Upper lobe of left lung (tissue), 6 donors: Measurements from ENCODE around the gene SERPINB6. TPM values are rescaled to one million over a fixed set of nuclear protein-coding genes. Genes with fewer than 3 reads are reported as not detected.
"Not testable (repeated sequence)": the region's sequence is repeated elsewhere in the genome, so short reads cannot be mapped to it uniquely, and the experiment has no call there.

Experiments used
- ATAC-seq, 2 donors: fragments of 200-7000 bp; cut with Tn5 transposase; one replicate each; pipeline ENCODE4 v1.9.1; 2022; ENCODE audit warnings: mild to moderate bottlenecking in 2 of 2, moderate library complexity in 2 of 2; ENCODE audit not compliant: low FRiP score in 2 of 2
- DNase-seq, 2 donors: peaks; one replicate each; pipeline ENCODE4 v3.0.0-alpha.2; 2019 to 2020
- H3K27ac ChIP-seq, 4 donors: fragments of 200-600 bp; sonication (generic); one replicate each; pipeline ENCODE4 v1.5.1; 2016 to 2019
- H3K27me3 ChIP-seq, 4 donors: fragments of 200-600 bp; sonication (generic); one replicate each; pipeline ENCODE4 v1.5.1; 2017 to 2019
- H3K36me3 ChIP-seq, 4 donors: fragments of 200-600 bp; sonication (generic); one replicate each; pipeline ENCODE4 v1.5.1; 2016 to 2019
- H3K4me1 ChIP-seq, 4 donors: fragments of 200-600 bp; sonication (generic); one replicate each; pipeline ENCODE4 v1.5.1; 2018 to 2019
- H3K4me3 ChIP-seq, 4 donors: fragments of 200-600 bp; sonication (generic); one replicate each; pipeline ENCODE4 v1.5.1; 2017 to 2019; ENCODE audit warnings: mild to moderate bottlenecking in 2 of 4, moderate library complexity in 1 of 4
- H3K9me3 ChIP-seq, 4 donors: fragments of 200-600 bp; sonication (generic); one replicate each; pipeline ENCODE4 v1.5.1; 2018 to 2019
- EP300 ChIP-seq, 4 donors: sonication (generic); formaldehyde crosslinking; IDR thresholded peaks; one replicate each; pipeline ENCODE4 v1.5.1; 2017; ENCODE audit warnings: antibody characterized with exemption in 4 of 4, control low read depth in 2 of 4
- POLR2A ChIP-seq, 4 donors: fragments of 450-650 bp; IDR thresholded peaks; one replicate each; pipeline ENCODE4 v1.5.1; 2016 to 2017; ENCODE audit warnings: antibody characterized with exemption in 4 of 4, mild to moderate bottlenecking in 2 of 4
- POLR2AphosphoS5 ChIP-seq, 2 donors: sonication (generic); formaldehyde crosslinking; IDR thresholded peaks; one replicate each; pipeline ENCODE4 v1.5.1; 2017; ENCODE audit warnings: antibody characterized with exemption in 2 of 2
- WGBS, 2 donors: methylation state at CpG; one replicate each; pipeline ENCODE4 v1.1.5; 2017 to 2018; 5-methylcytosine and 5-hydroxymethylcytosine counted together
- total RNA-seq, 6 donors: library from RNA; depleted of rRNA in 4 of 6; stranded (reverse); fragments of >200 nt in 4 of 6; gene quantifications; one replicate each; pipeline versions ENCODE4 v1.1.0 to v1.2.1, GENCODE V29; 2016 to 2021
- TF ChIP-seq, protein P1 (sequence below), 6 experiments: fragments of 450-650 bp in 4 of 6; fragments of 200-600 bp in 2 of 6; sonication (generic) in 2 of 6; IDR thresholded peaks; one replicate each; pipeline ENCODE4 v1.5.1; 2016 to 2019; ENCODE audit warnings: antibody characterized with exemption in 6 of 6
- donor health status: DM: no; HTN: no; CAD: no; lungs with moderate emphysema.
- donor health status: DM: no; HTN: yes; CAD: no; lungs with severe emphysema.

Gene SERPINB6
- total RNA-seq, 6 donors from 2014 or later: 133 to 181 (median 150) TPM

DNA sequence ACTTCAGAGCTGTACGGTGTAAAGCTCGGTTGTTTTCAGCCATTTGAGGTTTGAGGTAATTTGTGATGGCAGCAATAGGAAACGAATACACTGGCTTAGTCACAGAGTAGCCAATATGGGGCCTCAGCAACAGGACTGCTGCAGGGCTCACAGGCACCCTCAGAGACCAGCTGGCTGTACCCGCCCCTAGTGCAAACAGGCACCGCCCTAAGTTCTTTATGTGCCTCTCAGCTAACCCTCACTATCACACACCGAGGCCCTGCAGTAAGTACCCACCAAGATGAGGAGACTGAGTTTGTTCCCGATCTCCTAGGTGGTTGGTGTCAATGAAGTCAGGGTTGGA, 57.1 kb downstream of the SERPINB6 start:
- no peak overlapping the region for H3K4me3 ChIP-seq
- 68 to 75% methylated on average over 4 to 7 of the region's 7 CpGs for WGBS, 2 donors
- H3K27ac ChIP-seq: no peak overlapping the region
- no peak for DNase-seq
- no peaks in the 10 kb centered on the region for H3K9me3 ChIP-seq
- TF ChIP-seq, protein P1, sequence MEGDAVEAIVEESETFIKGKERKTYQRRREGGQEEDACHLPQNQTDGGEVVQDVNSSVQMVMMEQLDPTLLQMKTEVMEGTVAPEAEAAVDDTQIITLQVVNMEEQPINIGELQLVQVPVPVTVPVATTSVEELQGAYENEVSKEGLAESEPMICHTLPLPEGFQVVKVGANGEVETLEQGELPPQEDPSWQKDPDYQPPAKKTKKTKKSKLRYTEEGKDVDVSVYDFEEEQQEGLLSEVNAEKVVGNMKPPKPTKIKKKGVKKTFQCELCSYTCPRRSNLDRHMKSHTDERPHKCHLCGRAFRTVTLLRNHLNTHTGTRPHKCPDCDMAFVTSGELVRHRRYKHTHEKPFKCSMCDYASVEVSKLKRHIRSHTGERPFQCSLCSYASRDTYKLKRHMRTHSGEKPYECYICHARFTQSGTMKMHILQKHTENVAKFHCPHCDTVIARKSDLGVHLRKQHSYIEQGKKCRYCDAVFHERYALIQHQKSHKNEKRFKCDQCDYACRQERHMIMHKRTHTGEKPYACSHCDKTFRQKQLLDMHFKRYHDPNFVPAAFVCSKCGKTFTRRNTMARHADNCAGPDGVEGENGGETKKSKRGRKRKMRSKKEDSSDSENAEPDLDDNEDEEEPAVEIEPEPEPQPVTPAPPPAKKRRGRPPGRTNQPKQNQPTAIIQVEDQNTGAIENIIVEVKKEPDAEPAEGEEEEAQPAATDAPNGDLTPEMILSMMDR (IDR thresholded peaks at IDR 0.05): no peak
- no peak for TF ChIP-seq EP300 (IDR thresholded peaks at IDR 0.05)
- TF ChIP-seq POLR2AphosphoS5 (IDR thresholded peaks at IDR 0.05): no peak
- TF ChIP-seq POLR2A (IDR thresholded peaks at IDR 0.05): no peak
- H3K36me3 ChIP-seq: no peaks in the 10 kb centered on the region
- no peaks in the 10 kb centered on the region for H3K27me3 ChIP-seq
- peaks cover 0 to 16% (median 6%) of the 10 kb centered on the region in 4 donors for H3K4me1 ChIP-seq
- no peak for ATAC-seq

DNA sequence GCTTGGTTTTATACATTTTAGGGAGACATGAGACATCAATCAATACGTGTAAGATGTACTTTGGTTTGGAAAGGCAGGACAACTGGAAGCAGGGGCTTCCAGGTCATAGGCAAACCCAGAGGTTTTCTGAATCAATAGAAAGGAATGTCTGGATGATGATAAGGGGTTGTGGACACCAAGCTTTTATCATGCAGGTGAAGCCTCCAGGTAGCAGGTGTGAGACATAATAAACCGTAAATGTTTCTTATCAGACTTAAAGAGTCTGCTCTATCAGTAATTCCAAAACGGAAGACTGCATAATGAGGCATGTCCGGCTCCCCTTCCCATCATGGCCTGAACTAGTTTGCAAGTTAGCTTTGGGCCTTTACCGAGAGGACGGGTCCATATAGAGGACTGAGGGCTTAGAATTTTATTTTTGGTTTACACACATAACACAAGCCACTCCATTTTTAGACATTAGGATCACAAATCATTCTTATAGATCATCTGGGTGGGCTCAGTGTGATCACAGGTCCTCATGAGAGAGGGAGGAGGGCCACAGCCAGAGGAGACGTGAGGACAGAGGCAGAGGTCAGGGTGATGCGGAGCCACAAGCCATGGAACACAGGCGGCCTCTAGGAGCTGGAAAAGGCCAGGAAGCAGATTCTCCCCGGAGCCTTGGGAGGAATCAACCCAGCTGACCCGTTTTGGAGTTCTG, 57.6 kb downstream of the SERPINB6 start:
- TF ChIP-seq POLR2A (IDR thresholded peaks at IDR 0.05) (no peak), EP300 (IDR thresholded peaks at IDR 0.05) (no peak), POLR2AphosphoS5 (IDR thresholded peaks at IDR 0.05) (no peak)
- TF ChIP-seq, protein P1 (IDR thresholded peaks at IDR 0.05): no peak
- Histone ChIP-seq H3K9me3 (no peaks in the 10 kb centered on the region), H3K4me3 (no peak overlapping the region), H3K36me3 (no peaks in the 10 kb centered on the region), H3K27me3 (no peaks in the 10 kb centered on the region), H3K4me1 (peaks cover 0 to 12% (median 3%) of the 10 kb centered on the region in 4 donors), H3K27ac (no peak overlapping the region)
- DNase-seq (no peak), ATAC-seq (no peak)
- WGBS, 2 donors: 94 to 95% methylated on average over 10 to 11 of the region's 11 CpGs

DNA sequence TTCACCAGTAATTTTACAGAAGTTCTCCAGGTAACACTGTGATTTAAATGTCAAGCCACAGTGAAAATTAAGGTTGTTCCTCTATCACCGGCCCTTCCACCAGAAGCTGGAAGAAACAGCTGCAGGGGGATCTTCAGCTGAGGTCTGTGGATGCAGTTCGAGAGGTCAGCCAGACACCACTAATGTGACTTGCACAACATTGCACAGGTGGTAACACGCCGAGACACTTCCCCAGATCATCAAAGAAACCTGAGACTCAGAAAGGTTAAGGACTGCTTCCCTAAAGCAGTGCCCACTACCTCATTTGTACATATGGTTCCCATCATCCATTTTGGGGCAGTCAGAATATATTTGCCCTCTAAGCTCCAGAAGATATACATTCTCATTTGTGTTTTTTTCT, 60.2 kb downstream of the SERPINB6 start:
- TF ChIP-seq, protein P1 (IDR thresholded peaks at IDR 0.05): no peak
- TF ChIP-seq POLR2A (IDR thresholded peaks at IDR 0.05) (no peak), EP300 (IDR thresholded peaks at IDR 0.05) (no peak), POLR2AphosphoS5 (IDR thresholded peaks at IDR 0.05) (no peak)
- Histone ChIP-seq H3K27ac (no peak overlapping the region), H3K4me3 (no peak overlapping the region), H3K36me3 (no peaks in the 10 kb centered on the region), H3K4me1 (peaks cover 0 to 7% (median 0%) of the 10 kb centered on the region in 4 donors), H3K9me3 (no peaks in the 10 kb centered on the region), H3K27me3 (no peaks in the 10 kb centered on the region)
- DNase-seq (no peak), ATAC-seq (no peak)
- 57 to 59% methylated on average over 4 of the region's 4 CpGs for WGBS, 2 donors

DNA sequence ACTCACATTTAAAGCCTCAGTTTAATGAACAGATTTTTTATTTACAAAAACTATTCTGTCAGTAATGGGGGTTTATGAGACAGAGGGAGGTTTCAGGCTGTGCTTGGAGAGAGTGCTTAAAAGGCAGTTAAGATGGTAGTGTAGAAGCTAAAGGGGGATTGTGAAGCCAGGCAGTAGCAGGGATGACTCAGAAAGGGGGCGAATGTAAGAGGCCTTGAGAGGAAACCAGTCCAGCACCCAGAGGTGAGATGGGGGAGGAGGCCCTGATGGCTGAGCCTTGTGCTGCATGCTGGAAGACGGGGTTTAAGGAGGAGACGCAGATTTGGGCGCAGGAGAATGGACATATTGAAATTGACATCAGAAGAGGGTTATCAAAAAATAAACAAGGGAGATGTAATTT, 61.6 kb downstream of the SERPINB6 start:
- TF ChIP-seq, protein P1 (IDR thresholded peaks at IDR 0.05): no peak
- no peak for TF ChIP-seq POLR2A (IDR thresholded peaks at IDR 0.05)
- no peak for TF ChIP-seq POLR2AphosphoS5 (IDR thresholded peaks at IDR 0.05)
- no peak for TF ChIP-seq EP300 (IDR thresholded peaks at IDR 0.05)
- DNase-seq (no peak), ATAC-seq (no peak)
- Histone ChIP-seq H3K27me3 (no peaks in the 10 kb centered on the region), H3K27ac (no peak overlapping the region), H3K9me3 (no peaks in the 10 kb centered on the region), H3K36me3 (no peaks in the 10 kb centered on the region), H3K4me3 (no peak overlapping the region), H3K4me1 (peaks cover 0 to 7% (median 0%) of the 10 kb centered on the region in 4 donors)
- WGBS, 2 donors: 84 to 86% methylated on average over 4 of the region's 4 CpGs

DNA sequence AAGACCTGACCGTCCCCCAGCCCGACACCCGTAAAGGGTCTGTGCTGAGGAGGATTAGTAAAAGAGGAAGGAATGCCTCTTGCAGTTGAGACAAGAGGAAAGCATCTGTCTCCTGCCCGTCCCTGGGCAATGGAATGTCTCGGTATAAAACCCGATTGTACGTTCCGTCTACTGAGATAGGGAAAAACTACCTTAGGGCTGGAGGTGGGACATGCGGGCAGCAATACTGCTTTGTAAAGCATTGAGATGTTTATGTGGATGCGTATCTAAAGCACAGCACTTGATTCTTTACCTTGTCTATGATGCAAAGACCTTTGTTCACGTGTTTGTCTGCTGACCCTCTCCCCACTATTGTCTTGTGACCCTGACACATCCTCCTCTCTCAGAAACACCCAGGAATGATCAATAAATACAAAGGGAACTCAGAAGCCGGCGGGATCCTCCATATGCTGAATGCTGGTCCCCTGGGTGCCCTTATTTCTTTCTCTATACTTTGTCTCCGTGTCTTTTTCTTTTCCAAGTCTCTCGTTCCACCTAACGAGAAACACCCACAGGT, 62.2 kb downstream of the SERPINB6 start:
- WGBS, 2 donors: 69 to 81% methylated on average over 11 to 16 of the region's 16 CpGs
- not testable (repeated sequence) for H3K27me3 ChIP-seq, H3K9me3 ChIP-seq, DNase-seq, H3K27ac ChIP-seq, H3K36me3 ChIP-seq, ATAC-seq, H3K4me1 ChIP-seq, H3K4me3 ChIP-seq

DNA sequence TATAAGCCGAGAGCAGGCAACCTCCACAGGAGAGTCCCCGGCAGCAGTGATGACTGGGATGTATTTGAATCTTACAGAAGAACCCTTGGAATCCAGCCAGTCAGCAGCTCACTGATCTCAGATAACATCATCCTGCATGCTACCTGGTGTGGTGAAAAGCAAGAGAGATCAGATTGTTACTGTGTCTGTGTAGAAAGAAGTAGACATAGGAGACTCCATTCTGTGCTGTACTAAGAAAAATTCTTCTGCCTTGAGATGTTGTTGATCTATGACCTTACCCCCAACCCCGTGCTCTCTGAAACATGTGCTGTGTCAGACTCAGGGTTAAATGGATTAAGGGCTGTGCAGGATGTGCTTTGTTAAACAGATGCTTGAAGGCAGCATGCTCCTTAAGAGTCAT, 62.9 kb downstream of the SERPINB6 start:
- WGBS, 2 donors: 63 to 65% methylated on average over 2 to 3 of the region's 3 CpGs
- not testable (repeated sequence) for H3K9me3 ChIP-seq, H3K4me1 ChIP-seq, H3K4me3 ChIP-seq, DNase-seq, H3K27me3 ChIP-seq, ATAC-seq, H3K27ac ChIP-seq, H3K36me3 ChIP-seq
